ENCODE data around the gene DALRD3.
A peak's percentile ranks its signal among the peaks of the same experiment; 100 is the strongest.
"Not testable (repeated sequence)": the region's sequence is repeated elsewhere in the genome, so short reads cannot be mapped to it uniquely, and the experiment has no call there.

Gene DALRD3

GRCh38 chr3:49021813-49022687, 3.7 kb upstream of the DALRD3 start, which contains the start of gene NDUFAF3:
NDUFAF3 (plus strand) TSS chr3:49022121; CDS start chr3:49022145, 24 bp downstream.
- DNase-seq (ENCODE audit: low read depth in 2 of 2), result peak; percentile 75 to 82

DNA sequence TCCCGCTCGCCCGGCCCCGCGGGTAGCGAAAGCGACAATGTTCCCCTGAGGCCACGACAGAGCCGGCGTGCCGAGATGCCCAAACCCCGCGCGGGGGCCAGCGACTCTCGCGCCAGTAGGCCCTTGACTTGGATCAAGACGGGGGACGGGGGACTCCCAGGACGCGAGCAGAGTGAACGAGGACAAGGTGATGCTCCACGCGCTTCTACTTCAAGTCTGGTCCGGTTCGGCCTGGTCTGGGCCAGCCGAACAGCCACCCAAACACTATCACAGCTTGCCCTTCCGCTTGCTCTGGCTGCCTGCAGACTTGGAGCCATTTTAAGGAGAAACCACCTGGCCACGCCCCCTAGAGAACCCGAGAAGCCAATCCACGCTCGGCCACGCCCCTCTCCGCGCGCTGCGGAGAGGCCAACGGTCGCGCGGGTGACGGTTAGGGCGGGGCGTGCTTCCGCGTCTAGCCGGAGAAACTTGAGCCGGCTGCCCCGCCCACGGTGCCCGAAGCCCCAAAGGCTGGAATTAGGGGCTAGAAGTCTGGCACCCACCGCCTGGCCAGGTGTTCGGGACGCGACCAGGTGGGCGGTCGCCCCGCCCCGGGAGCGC, 2.9 kb upstream of the DALRD3 start:
- DNase-seq (ENCODE audit: low read depth in 2 of 2), result peak; percentile 95 to 99

GRCh38 chr3:49020330-49021212, 2.2 kb upstream of the DALRD3 start:
- DNase-seq (ENCODE audit: low read depth in 2 of 2), result no peak

DNA sequence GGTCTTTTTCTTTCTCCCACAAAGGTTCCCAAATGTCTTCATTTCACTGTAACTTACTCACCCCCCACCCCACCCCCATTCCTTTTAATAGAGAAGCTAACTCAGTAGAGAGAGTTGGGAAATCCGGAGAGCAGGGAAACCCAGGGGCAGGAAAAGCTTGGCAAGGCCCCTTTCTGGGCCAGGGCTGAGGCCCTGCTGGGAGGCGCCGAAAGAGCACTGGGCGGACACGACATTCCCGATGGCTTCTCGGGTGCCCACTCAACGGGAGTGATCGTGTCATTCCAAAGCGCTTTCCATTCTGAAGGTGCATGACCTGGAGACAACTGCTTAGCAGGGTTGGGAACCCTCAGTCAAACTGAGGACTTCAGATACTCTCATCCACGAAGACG, 1.6 kb upstream of the DALRD3 start:
- no peak for DNase-seq (ENCODE audit: low read depth in 2 of 2)

- DNase-seq (ENCODE audit: low read depth in 2 of 2), result no peak
These were observed 277 bp upstream of the DALRD3 start for GRCh38 chr3:49018707-49019006.

DNA sequence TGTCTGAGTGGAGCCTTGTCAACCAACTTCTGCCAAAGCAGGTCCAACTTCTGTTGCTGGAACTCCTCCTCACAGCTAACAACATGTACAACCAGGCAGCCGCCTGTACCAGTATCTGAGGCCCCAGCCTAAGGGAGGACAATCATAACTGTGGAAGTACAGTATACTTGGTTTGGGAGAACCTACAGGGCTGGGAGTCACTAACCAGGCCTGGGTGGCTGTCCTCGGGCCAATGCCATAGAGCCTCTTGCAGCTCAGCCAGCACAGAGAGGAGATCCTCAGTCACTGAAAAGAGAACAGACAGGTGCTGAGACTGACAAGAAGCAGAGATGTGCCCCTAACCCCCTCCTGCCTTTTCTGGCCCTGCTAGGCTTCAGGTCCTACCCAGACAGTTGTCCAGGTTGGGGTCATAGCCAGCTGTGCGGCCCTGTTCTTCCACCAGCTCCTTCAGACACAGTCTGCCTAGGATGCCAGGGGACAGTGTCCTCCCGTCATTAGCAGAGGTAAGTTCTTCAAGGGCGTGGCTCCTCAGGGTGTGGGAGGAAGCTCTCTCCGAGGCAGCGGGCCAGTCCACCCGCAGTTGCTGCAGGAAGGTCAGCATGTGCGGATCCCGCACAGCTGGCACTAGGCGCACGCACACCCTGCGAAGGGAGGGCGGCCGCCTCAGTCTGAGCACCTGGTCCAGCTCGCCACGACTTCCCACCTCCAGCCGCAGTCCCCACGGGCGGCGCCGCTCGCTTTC, 980 bp downstream of the DALRD3 start:
- no peak for DNase-seq (ENCODE audit: low read depth in 2 of 2)

DNA sequence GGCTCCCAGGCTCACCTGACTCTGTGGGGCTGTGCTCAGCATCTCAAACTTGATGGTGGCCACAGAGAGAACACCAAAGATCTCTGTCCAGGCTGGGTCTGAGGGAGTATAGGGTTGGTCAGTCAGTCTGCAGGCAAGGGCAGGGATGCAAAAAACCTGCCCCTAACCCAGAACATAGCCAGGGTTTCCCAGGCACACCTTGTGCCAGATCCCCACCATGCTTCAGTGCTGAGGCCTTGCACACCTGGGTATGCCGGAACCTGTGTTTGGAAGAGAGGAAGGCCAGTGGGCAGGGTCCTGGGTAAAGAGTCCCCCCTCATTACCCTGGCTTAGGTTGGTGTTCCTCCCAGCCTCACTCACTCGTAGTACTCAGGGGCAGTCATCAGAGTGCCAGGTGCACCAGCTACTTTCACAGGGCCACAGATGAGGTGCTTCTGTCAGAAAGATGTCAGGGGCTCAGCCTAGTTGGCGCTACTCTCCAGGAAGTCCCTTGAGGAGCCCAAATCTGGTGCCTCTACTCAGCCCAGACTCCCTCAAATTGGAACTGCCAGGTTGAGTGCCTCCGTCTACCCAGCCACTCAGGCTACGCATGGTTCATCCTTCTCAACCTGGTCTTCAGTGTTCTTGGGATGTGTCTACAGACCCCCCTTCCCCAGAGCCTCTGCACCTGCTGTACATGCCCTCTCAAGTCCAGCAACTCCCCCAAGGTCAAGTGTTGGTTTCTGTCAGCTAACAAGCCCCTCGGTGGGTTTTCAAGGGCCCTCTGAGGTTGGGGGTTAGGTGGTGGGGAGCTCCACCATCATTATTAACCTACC, 1.8 kb downstream of the DALRD3 start:
- DNase-seq (ENCODE audit: low read depth in 2 of 2), result no peak

DNA sequence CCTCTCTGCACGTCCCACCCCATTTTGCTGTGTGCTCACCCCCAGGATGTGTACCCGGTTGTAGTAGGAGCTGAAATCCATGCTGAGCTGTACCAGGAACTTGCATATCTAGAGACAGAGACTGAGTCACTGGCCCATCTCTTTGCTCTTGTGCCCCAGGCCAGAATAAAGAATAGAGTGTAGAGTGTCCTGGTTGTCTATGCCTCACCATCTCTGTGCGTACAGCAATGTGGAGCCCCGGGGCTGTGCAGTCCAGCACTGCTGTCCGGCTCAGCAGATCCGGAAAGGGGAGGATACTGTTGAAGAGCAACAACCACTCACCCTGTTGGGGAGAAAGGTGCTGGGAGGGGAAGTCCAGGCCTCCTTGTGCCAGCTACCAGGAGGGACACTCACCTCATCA, 2.6 kb downstream of the DALRD3 start:
- DNase-seq (ENCODE audit: low read depth in 2 of 2), result no peak

DNA sequence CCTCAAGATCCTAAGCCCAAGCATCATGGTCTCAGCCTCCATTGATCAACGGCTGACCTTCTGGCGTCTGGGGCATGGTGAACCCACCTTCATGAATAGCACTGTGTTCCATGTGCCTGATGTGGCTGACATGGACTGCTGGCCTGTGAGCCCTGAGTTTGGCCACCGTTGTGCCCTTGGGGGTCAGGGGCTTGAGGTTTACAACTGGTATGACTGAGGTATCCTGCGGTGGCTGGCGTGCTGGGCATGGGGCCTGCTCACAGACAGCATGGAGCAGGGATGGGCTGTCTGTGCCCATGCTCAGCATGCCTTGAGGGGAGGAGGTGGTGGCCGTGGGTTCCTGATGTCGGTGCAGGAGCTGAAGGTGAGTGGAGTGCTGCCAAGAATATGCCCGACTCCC, 3.3 kb downstream of the DALRD3 start:
- no peak for DNase-seq (ENCODE audit: low read depth in 2 of 2)

GRCh38 chr3:49013738-49014660, 4.4 kb downstream of the DALRD3 start:
- DNase-seq (ENCODE audit: low read depth in 2 of 2), result no peak

- no peak for DNase-seq (ENCODE audit: low read depth in 2 of 2)
These were observed 5.2 kb downstream of the DALRD3 start for GRCh38 chr3:49013113-49013737.

DNA sequence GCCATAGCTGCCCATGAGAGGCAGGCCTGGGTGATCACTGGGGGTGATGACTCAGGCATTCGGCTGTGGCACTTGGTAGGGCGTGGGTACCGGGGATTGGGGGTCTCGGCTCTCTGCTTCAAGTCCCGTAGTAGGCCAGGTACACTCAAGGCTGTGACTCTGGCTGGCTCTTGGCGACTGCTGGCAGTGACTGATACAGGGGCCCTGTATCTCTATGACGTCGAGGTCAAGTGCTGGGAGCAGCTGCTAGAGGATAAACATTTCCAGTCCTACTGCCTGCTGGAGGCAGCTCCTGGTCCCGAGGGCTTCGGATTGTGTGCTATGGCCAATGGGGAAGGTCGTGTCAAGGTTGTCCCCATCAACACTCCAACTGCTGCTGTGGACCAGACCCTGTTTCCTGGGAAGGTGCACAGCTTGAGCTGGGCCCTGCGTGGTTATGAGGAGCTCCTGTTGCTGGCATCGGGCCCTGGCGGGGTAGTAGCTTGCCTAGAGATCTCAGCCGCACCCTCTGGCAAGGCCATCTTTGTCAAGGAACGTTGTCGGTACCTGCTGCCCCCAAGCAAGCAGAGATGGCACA, 5.9 kb downstream of the DALRD3 start:
- no peak for DNase-seq (ENCODE audit: low read depth in 2 of 2)

DNA sequence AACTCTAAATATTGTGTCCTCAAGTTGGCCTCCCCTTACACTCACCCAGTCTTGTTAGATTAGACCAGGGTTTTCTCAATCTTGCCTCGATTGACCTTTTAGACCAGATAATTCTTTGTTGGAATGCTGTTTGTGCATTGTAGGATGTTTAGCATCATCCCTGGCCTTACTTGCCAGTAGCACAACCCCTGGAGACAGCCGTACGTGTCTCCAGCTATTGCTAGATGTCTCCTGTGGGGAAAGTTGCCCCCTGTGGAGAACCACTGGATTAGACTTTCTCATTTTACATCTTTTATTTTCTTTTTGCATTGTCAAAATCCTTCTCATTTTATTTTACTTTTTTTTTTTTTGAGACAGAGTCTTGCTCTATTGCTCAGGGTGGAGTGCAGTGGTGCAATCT, 9.0 kb downstream of the DALRD3 start:
- DNase-seq (ENCODE audit: low read depth in 2 of 2), result no peak

GRCh38 chr3:49008627-49009026, 9.8 kb downstream of the DALRD3 start:
- DNase-seq (ENCODE audit: low read depth in 2 of 2), result not testable (repeated sequence)

DNA sequence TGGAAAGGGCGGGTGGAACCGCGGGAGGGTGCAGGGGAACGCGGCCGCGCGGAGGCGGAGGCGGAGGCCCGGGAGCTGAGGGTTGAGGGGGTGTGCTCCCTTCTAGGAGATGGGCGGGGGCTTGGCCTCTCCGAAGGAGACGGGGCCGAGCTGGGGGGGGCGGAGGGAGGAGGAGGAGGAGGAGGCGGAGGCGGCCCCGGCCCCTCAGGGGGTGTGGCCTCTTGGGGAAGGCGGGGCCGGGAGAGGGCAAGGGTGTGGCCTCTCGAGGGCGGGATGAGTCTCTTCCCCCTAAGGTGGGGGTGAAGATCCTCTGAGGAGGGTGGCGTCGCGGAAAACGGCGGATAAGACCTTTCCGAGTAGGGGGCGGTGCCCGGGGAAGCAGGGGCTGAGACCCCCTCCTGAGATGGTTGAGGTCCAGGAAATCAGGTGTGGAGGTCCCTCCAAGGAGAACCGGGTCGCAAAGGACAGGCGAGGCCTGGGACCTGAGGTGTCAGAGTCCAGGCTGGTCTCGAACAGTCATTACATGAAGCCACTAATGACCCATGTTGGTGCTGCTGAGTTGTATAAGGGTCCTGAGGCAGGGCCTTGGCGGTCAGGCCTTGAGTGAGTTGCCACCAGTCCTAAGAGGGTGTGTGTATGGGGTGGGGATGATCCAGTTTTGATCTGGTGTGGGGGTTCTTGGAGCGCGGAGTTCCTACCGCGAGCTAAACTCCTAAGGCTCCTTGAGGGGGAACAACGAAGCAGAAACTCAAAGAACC, 10.4 kb downstream of the DALRD3 start:
- DNase-seq (ENCODE audit: low read depth in 2 of 2), result peak; percentile 80 to 86

- DNase-seq (ENCODE audit: low read depth in 2 of 2), result peak; percentile 91 to 97
These were observed 11.2 kb downstream of the DALRD3 start, which contains the start of gene WDR6 for GRCh38 chr3:49007068-49007770. WDR6 (plus strand) TSS chr3:49007391; CDS start chr3:49007432, 41 bp downstream.

DNA sequence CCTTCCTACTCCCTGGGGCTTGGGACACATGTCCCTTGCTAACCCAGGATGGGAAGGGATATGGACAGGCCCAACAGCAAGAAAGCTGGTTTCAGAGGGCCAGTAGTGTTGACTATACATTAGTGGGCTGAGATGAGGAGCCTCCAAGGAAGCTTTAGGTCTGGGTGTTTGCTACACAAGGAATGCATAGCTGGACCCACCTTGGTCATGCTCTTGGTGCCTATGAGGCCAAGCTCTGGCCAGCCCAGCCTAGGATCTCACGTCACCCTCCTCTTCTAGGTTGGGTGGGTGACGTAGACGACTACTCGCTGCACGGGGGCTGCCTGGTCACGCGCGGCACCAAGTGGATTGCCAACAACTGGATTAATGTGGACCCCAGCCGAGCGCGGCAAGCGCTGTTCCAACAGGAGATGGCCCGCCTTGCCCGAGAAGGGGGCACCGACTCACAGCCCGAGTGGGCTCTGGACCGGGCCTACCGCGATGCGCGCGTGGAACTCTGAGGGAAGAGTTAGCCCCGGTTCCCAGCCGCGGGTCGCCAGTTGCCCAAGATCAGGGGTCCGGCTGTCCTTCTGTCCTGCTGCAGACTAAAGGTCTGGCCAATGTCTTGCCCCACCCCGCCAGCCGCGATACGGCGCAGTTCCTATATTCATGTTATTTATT, 11.8 kb downstream of the DALRD3 start:
- no peak for DNase-seq (ENCODE audit: low read depth in 2 of 2)
